ENCODE data around the gene HSBP1. TPM values are rescaled to one million over a fixed set of nuclear protein-coding genes. Genes with fewer than 3 reads are reported as not detected.

The HSBP1 gene
- total and polyA plus RNA-seq, 9 of the 15 experiments (the other 6 are each of a cell fraction or from before 2014, with no cell fraction given): 84.9 to 677 (median 204) TPM

DNA sequence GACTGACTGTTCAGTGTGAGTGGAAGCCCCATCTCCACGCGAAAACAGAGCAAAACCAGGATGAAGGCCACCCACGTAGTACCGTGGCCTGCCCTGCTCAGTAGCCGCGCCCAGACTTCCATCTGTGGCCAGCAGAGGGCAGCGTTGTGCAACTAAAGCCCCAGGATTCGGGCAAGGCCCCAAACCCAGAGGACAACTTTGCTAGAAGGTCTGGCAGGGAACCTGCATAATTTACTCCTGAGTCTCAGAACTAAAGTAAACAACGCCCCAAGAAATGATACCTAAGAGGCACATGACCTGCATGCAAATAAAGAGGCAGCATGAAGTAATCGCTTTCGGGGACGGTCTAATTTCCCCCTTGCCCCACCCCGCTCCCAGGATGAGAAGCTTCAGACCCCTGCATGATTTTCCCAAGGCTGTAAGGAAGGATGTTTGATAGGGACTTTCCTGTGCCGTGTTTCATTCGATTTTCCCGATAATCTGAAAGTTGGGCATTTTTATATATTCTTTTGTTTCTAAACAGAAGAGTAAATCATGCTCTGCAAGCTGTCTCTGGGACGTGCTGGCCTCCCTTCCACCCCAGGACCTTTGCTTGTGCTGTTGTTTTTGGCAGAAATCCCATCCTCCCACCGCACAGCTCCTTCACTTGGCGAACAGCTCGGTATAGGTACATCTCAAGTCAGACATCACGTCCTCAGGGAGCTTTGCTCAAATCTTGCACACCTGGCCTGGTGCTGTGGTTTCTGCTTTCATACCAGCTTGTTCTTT, 18.6 kb downstream of the HSBP1 start (continued):
- no peak for TF ChIP-seq PBX2 (CRISPR knock-in tag; IDR thresholded peaks at IDR 0.05; ENCODE audit: low read depth)
- no peak for TF ChIP-seq PBX2 (tag; conservative IDR thresholded peaks at IDR 0.05; ENCODE audit: low read depth)
- TF ChIP-seq POLR2AphosphoS5 (IDR thresholded peaks at IDR 0.05; ENCODE audit: control insufficient read depth, insufficient read depth, low read depth, low read length): no peak
- TF ChIP-seq CBX2 (IDR thresholded peaks at IDR 0.05; ENCODE audit: insufficient read depth, low read length, poor library complexity, severe bottlenecking): no peak
- TF ChIP-seq NELFE (IDR thresholded peaks at IDR 0.05; ENCODE audit: insufficient read depth, insufficient read length): no peak
- TF ChIP-seq SFPQ (IDR thresholded peaks at IDR 0.05; ENCODE audit: low read depth, low read length): no peak
- no peak for TF ChIP-seq ZBTB9 (CRISPR knock-in tag; IDR thresholded peaks at IDR 0.05)
- TF ChIP-seq HMG20A (CRISPR knock-in tag; conservative IDR thresholded peaks at IDR 0.05): no peak
- no peak for TF ChIP-seq ZNF134 (CRISPR knock-in tag; conservative IDR thresholded peaks at IDR 0.05)
- no peak for TF ChIP-seq THAP7 (CRISPR knock-in tag; IDR thresholded peaks at IDR 0.05)
- TF ChIP-seq SAP30 (IDR thresholded peaks at IDR 0.05; ENCODE audit: borderline replicate concordance, insufficient read depth, low read depth, low read length, poor library complexity, severe bottlenecking): no peak
- TF ChIP-seq, protein P1, sequence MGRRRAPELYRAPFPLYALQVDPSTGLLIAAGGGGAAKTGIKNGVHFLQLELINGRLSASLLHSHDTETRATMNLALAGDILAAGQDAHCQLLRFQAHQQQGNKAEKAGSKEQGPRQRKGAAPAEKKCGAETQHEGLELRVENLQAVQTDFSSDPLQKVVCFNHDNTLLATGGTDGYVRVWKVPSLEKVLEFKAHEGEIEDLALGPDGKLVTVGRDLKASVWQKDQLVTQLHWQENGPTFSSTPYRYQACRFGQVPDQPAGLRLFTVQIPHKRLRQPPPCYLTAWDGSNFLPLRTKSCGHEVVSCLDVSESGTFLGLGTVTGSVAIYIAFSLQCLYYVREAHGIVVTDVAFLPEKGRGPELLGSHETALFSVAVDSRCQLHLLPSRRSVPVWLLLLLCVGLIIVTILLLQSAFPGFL (CRISPR knock-in tag; IDR thresholded peaks at IDR 0.05): no peak
- no peak for TF ChIP-seq TEAD2 (tag; IDR thresholded peaks at IDR 0.05)

All from K562 (cell line).